Measurements from ENCODE around the gene ATP6V0C. TPM values are rescaled to one million over a fixed set of nuclear protein-coding genes. Genes with fewer than 3 reads are reported as not detected.

ATP6V0C gene
- total and polyA plus RNA-seq, 3 donors from 2014 or later = 180 to 190 (median 182) TPM

- WGBS, 2 donors = 86% methylated on average over 13 to 14 of the region's 14 CpGs
- no peaks in the 10 kb centered on the region for H3K9me3 ChIP-seq
- intact Hi-C loops (cut with DNase I; ENCODE audit: low total_unique reads) = no loop called here
- H3K4me1 ChIP-seq = peaks cover 7% of the 10 kb centered on the region
- H3K27me3 ChIP-seq = no peaks in the 10 kb centered on the region
- TF ChIP-seq, protein P1, sequence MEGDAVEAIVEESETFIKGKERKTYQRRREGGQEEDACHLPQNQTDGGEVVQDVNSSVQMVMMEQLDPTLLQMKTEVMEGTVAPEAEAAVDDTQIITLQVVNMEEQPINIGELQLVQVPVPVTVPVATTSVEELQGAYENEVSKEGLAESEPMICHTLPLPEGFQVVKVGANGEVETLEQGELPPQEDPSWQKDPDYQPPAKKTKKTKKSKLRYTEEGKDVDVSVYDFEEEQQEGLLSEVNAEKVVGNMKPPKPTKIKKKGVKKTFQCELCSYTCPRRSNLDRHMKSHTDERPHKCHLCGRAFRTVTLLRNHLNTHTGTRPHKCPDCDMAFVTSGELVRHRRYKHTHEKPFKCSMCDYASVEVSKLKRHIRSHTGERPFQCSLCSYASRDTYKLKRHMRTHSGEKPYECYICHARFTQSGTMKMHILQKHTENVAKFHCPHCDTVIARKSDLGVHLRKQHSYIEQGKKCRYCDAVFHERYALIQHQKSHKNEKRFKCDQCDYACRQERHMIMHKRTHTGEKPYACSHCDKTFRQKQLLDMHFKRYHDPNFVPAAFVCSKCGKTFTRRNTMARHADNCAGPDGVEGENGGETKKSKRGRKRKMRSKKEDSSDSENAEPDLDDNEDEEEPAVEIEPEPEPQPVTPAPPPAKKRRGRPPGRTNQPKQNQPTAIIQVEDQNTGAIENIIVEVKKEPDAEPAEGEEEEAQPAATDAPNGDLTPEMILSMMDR (IDR thresholded peaks at IDR 0.05) = no peak
- no peak for TF ChIP-seq POLR2A (IDR thresholded peaks at IDR 0.05)
- peak overlapping the region in 1 of 2 donors; percentile 50 for H3K27ac ChIP-seq
- no peaks in the 10 kb centered on the region for H3K36me3 ChIP-seq (ENCODE audit: low read depth, missing control alignments)
- H3K4me3 ChIP-seq = no peak overlapping the region
- DNase-seq = no peak
Measured at GRCh38 chr16:2507052-2507659, 6.6 kb upstream of the ATP6V0C start.

DNA sequence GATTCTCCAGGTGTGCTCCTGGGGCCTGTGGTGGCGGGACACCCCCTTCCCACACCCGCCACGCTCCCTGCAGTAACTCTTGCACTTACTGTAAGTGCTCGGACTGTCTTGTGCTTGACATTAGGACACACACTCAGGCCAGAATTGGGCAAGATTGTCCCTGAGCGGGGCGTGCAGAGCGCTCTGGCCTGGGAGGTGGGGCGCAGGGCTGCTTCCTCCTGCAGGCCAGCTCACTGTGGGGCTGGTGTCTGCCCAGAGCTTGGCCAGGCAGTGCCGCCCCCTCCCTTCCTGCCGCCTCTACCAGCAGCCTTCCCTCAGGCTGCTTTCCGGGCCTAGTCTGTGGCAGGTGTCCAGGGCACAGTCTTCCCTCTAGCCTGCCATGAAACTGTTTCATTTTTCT lies 6.1 kb upstream of the ATP6V0C start:
- Histone ChIP-seq H3K4me3 (no peak overlapping the region), H3K9me3 (no peaks in the 10 kb centered on the region), H3K36me3 (ENCODE audit: low read depth, missing control alignments) (no peaks in the 10 kb centered on the region), H3K4me1 (peaks cover 9% of the 10 kb centered on the region), H3K27ac (peak overlapping the region in 1 of 2 donors; percentile 50), H3K27me3 (no peaks in the 10 kb centered on the region)
- TF ChIP-seq, protein P1 (IDR thresholded peaks at IDR 0.05) = no peak
- no peak for TF ChIP-seq POLR2A (IDR thresholded peaks at IDR 0.05)
- DNase-seq = no peak
- WGBS, 2 donors = 91 to 93% methylated on average over 11 of the region's 11 CpGs
- intact Hi-C loops (cut with DNase I; ENCODE audit: low total_unique reads) = no loop called here

- Histone ChIP-seq H3K27me3 (no peaks in the 10 kb centered on the region), H3K4me3 (no peak overlapping the region), H3K27ac (no peak overlapping the region), H3K9me3 (no peaks in the 10 kb centered on the region), H3K36me3 (ENCODE audit: low read depth, missing control alignments) (no peaks in the 10 kb centered on the region), H3K4me1 (peaks cover 12% of the 10 kb centered on the region)
- intact Hi-C loops (cut with DNase I; ENCODE audit: low total_unique reads) = no loop called here
- TF ChIP-seq, protein P1 (IDR thresholded peaks at IDR 0.05) = no peak
- no peak for TF ChIP-seq POLR2A (IDR thresholded peaks at IDR 0.05)
- 89 to 95% methylated on average over 13 to 18 of the region's 18 CpGs for WGBS, 2 donors
- DNase-seq = no peak
Measured at GRCh38 chr16:2508722-2509400, 4.9 kb upstream of the ATP6V0C start.

- no peaks in the 10 kb centered on the region for H3K9me3 ChIP-seq
- peak; percentile 61 for DNase-seq
- no peak overlapping the region for H3K27ac ChIP-seq
- TF ChIP-seq POLR2A (IDR thresholded peaks at IDR 0.05) = no peak
- TF ChIP-seq, protein P1 (IDR thresholded peaks at IDR 0.05) = no peak
- H3K27me3 ChIP-seq = no peaks in the 10 kb centered on the region
- H3K4me1 ChIP-seq = peaks cover 26% of the 10 kb centered on the region
- intact Hi-C loops (cut with DNase I; ENCODE audit: low total_unique reads) = no loop called here
- no peak overlapping the region for H3K4me3 ChIP-seq
- WGBS, 2 donors = 53 to 66% methylated on average over 24 of the region's 24 CpGs
- no peaks in the 10 kb centered on the region for H3K36me3 ChIP-seq (ENCODE audit: low read depth, missing control alignments)
Measured at GRCh38 chr16:2511128-2511800, 2.5 kb upstream of the ATP6V0C start.

All from testis (tissue), 3 donors.